Testis (tissue), 2 donors: ENCODE data around the gene DNAAF3.

Experiments used
- POLR2A ChIP-seq: fragments of 450-650 bp; IDR thresholded peaks from one replicate; pipeline ENCODE4 v1.6.1; 2017; ENCODE audit warnings: antibody characterized with exemption, mild to moderate bottlenecking, moderate library complexity
- TF ChIP-seq, protein P1 (sequence below), 3 experiments: fragments of 450-650 bp in 2 of 3; fragments of 200-600 bp in 1 of 3; sonication (generic) in 1 of 3; IDR thresholded peaks; one replicate each; pipeline ENCODE4 v1.5.1; 2016 to 2019; ENCODE audit warnings: antibody characterized with exemption in 3 of 3, mild to moderate bottlenecking in 2 of 3, moderate library complexity in 1 of 3

DNA sequence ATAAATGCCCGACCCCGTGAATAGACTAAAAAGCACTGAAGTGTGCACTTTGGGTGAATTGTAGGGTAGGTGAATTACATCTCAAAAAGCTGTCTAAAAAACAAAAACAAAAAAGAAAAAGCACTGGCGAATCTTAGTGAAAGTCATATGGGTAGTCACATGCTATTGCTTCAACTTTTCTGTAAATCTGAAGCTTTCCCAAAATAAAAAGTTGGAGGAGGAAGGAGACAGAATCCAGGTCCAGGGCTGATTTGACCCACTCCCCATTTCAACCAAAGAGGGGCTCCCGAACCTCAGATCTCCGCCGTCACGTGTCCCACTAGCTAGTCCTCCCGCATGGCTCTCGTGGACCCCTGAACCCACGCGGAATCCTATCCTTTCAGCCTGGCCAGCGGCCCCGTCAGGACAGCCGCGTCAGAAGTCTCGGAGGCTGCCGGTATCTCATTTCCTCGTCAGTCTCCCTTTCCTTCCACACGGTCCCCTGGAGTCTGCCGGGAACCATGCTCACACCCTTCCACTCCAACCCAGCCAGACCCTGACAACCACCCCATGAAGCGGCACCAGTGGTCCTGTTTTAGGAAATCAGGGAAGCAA, 55.1 kb downstream of the DNAAF3 start:
- no peak for TF ChIP-seq POLR2A
- TF ChIP-seq, protein P1, sequence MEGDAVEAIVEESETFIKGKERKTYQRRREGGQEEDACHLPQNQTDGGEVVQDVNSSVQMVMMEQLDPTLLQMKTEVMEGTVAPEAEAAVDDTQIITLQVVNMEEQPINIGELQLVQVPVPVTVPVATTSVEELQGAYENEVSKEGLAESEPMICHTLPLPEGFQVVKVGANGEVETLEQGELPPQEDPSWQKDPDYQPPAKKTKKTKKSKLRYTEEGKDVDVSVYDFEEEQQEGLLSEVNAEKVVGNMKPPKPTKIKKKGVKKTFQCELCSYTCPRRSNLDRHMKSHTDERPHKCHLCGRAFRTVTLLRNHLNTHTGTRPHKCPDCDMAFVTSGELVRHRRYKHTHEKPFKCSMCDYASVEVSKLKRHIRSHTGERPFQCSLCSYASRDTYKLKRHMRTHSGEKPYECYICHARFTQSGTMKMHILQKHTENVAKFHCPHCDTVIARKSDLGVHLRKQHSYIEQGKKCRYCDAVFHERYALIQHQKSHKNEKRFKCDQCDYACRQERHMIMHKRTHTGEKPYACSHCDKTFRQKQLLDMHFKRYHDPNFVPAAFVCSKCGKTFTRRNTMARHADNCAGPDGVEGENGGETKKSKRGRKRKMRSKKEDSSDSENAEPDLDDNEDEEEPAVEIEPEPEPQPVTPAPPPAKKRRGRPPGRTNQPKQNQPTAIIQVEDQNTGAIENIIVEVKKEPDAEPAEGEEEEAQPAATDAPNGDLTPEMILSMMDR (IDR thresholded peaks at IDR 0.05), result no peak
